Activated effector memory CD4-positive, alpha-beta T cell treated with Interleukin-2 at 50 U/mL for 16 hours (primary cell): ENCODE data around the gene FBXO42.
"Not testable (repeated sequence)": the region's sequence is repeated elsewhere in the genome, so short reads cannot be mapped to it uniquely, and the experiment has no call there.

Experiments
- DNase-seq: peaks from one replicate; pipeline ENCODE4 v3.0.0-alpha.2; 2020

The FBXO42 gene

GRCh38 chr1:16258591-16259135 is 93.6 kb downstream of the FBXO42 start:
- no peak for DNase-seq

DNA sequence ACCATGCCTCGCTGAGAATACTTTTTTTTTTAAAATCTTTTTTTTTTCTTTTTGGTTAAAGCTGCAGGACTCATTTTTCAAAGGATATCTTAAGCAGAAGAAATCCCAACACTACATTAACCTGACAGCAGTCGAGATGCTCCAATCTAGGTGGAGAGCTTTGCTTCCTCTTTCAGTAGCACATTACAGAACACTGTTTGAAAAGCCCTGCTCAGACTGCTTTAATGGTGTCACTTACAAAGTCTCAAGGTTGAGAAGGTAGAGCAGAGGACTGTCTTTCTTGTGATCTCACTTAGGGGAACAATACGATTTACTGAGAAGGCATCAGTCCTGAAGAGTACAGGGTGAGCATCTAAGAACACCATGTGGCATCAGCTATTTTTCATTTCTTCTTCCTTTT is 94.3 kb downstream of the FBXO42 start:
- no peak for DNase-seq

GRCh38 chr1:16257556-16257955 is 94.7 kb downstream of the FBXO42 start:
- not testable (repeated sequence) for DNase-seq

DNA sequence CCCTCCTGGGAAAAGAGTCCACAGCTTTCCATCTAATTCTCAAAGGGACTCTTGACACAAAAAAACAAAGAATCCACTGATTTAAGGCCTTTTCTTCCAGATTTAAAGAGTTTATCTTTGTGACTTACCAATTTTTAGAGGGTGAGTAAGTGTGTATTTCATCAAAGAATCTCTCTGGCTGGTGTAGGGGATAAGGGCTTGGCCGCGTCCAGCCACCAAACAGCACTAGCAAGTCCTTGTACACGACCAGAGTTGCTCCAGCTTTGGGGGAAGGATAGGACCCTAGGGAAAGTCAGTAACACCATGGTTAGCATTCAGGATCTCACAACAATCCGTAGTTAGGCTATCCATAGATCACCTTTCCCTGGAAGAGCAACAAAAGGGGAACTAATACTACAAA is 95.8 kb downstream of the FBXO42 start:
- DNase-seq: no peak

DNA sequence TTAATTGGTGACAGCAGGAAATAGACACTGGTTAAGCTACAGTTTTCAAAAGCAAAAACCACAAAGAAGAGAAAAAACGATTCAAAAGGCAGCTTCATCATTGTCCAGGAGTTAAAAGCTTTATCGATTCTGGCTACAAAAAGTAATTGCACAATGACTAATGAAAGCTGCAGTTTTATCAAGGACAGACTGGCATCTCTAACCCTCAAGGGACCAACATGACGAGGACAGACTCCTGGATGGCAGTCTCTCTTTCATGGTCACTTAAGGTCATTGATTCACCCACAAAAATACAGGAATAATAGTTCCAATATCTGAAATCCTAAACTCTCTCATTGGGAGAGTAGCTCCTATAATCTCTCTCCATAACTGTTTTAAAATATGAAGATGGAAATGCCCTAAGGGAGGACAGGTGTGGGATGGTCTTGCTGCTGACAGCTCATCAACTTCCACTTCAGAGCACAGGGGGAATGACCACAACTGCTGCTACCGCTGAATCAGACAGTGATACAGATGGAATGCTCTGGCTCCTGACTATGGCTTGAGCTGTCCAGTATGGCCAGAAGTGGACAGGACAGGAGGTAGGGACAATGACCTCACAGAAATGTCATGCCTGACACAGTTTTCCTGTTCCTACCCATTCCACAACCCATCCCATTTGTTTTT is 97.9 kb downstream of the FBXO42 start:
- no peak for DNase-seq

- DNase-seq: no peak
Measured at GRCh38 chr1:16253332-16253922, 98.9 kb downstream of the FBXO42 start.

DNA sequence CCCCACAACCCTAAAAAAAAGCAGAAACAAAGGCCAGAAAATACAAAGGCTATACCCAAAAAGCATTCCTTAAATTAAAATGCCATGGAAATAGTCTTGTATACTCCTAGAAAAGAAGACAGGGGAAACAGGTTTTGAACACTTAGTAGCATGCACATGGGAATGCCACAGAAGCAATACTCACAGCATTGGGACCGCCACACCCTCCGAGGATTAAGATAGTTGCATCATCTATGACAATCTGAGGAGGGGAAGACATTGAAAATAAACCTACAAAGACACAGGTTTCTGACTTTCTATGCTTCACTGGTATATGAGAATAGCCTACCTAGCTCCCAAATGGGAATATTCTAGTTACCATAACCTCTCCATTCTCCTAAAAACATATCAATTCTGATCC is 99.4 kb downstream of the FBXO42 start:
- DNase-seq: no peak

DNA sequence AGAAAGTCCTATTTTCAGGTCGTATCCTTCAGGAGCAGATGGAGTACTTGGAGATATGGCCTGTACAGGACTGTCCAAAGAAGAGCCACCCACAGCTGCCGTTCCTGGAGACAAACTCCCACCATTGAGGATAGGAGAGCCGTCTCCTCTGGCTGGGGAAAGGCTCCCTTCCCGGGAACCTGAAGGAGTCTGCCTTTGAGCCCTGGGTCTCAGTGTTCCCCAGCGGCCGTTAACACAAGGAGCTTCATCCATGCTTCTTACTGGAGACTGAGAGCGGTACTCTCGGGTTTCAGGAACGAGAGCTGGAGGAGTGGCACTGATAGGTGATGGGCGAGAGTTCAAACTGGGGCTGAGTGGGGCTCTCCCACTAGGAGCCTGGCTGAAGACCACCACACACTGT is 100.9 kb downstream of the FBXO42 start:
- DNase-seq: no peak

GRCh38 chr1:16250524-16251251 is 101.6 kb downstream of the FBXO42 start:
- no peak for DNase-seq

DNA sequence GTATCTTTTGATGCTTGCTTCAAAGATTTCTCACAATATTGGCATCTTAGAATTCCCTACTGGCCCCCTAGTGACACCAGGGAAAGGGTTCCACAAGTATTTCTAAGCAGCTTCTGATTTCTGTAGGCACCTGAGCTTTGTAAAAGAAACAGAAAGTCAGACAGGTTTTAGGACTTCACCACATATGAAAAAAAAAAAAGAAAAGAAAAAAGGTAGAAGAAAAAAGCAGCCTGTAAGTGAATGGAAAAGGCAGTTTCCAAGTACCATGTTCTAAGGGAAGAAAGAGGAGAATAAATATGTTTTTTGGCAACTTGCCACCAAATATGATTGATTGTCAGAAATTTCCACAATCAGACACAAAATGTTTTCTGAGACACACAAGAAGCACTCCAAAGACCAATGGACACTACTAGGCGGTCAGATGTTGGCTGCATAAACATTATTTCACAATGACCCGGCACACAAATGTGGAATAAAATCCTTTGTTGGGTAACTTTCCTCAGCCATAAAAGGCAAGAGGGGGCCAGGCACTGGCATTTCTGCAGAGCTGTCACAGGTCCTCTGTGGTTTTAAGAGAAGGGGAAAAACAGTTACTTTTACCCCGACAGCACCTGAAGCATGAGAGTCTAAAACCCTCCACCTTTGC is 102.6 kb downstream of the FBXO42 start:
- DNase-seq: no peak

DNA sequence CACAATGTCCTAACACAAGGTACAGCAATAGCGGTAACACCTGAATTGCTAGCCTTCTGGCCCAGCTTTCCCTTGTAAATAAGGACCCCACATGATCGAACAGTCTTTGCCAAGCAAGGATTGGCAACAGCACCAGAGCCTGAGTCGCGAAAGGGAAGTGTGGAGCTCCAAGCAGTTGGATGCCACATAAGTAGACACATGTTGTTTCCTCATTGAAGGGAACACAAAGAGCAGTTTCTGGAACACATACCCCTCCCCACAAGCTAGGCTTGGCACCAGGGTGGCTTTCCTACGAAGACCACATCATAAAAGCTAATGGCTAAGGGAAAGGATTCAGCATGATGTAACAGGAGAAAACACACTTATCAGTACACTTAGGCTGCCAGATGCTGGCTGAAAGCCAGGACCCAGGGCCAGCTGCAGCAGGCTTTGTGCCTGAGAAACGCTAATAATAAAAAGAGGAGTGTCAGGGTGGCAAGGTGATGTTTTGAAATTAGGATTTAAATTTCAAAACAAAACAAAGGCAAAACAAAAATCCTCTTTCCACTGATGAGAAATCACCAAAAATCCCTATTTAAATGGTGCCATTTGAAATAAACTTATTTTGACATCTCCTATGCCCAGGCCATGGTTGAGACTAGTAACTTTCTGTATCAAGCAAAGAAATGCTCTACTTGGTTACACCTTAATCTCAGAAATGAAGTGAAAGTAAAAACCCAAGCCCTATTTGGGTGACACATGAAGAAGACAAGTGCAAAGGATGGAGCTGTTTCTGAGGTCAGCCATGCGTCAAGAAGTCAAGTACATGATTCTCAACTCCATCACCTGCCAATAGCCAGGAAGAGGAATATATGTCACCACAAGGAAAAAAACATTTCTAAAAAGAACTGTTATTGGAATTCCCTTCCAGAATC is 103.4 kb downstream of the FBXO42 start:
- no peak for DNase-seq

DNA sequence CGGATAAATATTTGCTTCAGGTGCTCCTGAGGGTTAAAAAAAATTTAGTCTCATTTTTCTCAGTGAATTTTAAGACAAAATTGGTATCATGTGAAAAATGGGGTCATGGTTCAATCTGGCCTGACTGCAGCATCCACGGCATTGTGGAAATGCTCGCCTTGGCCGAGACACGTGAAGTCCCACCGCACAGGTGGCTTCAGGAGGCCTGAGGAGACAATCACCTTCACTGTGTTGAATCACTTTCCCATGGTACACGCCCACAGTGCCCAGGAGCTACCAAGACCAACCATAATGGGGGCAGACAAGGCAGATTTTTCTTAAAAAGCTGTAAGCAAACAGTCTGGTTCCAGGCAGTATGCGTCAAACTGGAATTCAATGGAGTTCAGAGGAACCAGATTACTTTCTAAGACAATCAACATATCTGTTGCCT is 104.3 kb downstream of the FBXO42 start:
- no peak for DNase-seq

DNA sequence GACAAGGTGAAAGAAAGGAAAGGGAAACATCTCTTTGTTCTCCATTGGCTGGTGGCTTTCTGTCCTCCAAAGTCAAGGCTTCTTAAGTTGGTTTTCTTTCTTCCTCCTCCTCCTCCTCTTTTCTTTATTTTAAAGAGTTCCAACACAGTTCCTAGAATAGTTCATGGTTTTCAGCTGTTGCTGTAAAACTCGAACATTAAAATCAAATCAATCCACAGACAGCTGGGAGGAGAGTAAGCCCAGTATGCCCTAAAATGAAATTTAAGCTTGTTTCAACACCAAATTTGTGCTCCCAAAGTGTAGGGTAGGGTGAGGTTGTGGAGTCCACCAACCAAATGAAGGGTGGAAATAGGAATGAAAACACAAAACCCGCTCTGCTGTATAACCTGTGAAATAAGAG is 104.8 kb downstream of the FBXO42 start:
- DNase-seq: no peak

DNA sequence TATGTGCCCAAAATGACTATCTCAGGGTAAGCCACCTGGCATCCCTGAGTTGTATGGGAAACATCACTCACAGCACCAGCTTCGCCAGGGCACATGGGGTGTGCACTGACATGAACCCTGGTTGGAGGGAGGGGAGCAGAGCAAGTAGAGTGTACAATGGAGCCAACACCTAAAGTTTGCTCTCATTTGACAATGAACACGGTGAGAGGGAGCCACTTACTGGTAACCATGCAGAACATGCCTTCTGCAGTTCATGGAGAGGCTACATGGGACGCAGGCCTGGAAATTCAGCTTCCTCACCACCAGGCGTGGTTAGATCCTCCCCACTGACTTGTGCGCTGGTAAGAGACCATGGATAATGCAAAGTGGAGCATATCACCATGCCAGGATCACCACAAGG is 105.3 kb downstream of the FBXO42 start:
- no peak for DNase-seq

- DNase-seq: not testable (repeated sequence)
Measured at GRCh38 chr1:16246239-16246638, 106.0 kb downstream of the FBXO42 start.

DNA sequence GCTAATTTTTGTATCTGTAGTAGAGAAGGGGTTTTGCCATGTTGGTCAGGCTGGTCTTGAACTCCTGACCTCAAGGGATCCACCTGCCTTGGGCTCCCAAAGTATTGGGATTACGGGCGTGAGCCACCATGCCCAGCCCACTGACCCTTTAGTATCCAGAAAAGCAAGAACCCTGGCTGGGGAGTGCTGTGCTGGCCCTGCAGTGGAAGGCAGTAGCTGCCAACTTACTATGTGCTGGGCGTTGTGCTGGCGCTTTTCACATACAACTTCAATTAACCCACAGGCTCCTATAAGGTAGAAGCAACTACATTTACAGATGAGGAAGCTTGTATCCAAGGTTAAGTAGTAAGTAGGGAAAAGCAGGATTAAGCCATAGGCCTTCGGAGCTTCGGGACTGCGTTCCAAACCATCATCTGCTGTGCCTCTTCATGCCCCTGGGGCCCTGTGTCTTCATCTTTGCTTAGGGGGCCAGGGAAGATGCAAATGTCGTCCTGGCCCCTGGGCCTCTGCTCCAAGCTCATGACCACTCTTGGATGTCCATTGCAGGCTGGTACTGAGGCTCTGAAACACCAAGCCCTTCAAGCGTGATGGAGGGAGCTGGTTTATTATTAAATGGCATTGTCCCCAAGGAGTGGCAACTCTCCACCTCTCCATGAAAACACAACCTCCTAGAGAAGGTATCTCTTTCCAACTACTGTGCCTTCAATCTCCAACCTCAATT is 106.6 kb downstream of the FBXO42 start:
- no peak for DNase-seq

DNA sequence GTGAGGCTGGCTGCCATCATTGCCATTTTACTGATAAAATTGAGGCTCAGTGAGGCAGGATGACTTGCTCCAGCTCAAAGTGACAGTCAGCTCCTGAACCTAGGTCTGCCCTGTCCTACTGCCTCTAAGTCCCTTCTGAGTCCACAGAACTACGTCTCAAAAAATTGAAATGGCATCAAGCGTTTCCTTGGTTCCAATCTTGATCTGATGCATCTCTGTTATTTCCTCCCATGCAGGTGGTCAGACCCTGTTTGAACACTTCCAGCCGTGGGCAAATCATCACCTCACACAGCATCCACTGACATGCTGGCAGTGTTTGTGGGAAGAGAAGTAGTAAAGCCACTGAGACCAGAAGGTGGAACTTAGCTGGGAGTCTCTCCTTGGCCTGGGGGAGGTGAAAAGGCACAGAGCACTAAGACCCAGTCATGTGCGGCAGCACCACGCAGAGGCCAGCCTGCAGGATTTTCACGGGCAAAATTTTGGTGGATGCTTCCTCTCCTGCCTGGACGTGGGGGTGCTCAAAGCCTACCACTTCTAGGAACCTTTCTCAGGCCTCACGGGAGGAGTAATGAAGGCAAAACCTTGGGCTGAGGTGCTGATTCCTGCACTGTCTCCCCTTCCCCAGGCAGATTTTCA is 107.5 kb downstream of the FBXO42 start:
- no peak for DNase-seq

GRCh38 chr1:16243936-16244649 is 108.2 kb downstream of the FBXO42 start:
- peak; percentile 60 for DNase-seq

GRCh38 chr1:16243215-16243610 is 109.1 kb downstream of the FBXO42 start:
- no peak for DNase-seq

DNA sequence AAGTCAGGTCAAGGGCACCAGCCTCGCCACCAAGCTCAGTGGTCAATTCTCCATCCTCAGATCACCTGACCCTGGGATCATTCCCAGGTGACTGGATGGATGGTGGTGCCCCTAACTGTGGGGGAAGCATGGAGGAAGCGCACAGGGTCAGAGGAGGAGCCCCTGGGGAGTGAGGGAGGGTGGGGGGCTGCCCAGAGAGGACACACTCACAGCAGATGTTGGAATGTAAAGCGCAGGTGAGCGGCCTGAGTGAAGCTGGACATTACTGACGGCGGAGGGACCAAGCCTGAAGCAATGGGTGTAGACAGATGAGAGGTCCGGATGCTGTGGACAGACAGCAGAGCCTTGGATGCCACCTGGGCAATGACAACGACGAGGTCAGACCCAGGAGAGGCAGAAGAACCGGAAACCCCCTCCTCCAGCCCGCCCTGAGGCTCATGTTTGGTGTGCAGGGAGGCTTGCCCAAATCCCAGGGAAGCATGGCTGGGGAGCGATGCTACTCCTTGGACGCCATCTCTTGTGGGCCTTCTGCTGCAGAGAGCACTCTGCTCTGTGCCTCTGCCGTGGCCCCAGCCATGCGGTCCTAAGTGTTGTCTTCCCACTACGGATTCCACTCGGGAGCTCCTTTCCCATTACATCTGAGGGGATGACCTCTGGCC is 109.6 kb downstream of the FBXO42 start:
- DNase-seq: no peak
